Astrocyte (in vitro differentiated cells and primary cell): Measurements from ENCODE around the gene UCP2. TPM values are rescaled to one million over a fixed set of nuclear protein-coding genes. Genes with fewer than 3 reads are reported as not detected.

Experiments used
- DNase-seq: peaks from one replicate; pipeline ENCODE4 v3.0.0-alpha.2; 2010; ENCODE audit warnings: low read depth
- FAIRE-seq: peaks from 2 replicates; lab custom pipeline; 2011; peaks lifted over from hg19 to GRCh38; lab: Jason Lieb, UNC
- H2AFZ ChIP-seq: 2 replicates; pipeline ENCODE4 v1.6.0; 2012; ENCODE audit warnings: low read depth, low read length, inconsistent platforms
- H3K27ac ChIP-seq: 2 replicates; pipeline ENCODE4 v1.5.1; 2011; ENCODE audit warnings: low read depth, low read length, inconsistent platforms
- H3K27me3 ChIP-seq: 2 replicates; pipeline ENCODE4 v1.6.0; 2011; ENCODE audit warnings: low read length, inconsistent platforms; ENCODE audit not compliant: insufficient read depth
- H3K36me3 ChIP-seq: 2 replicates; pipeline ENCODE4 v1.5.1; 2011; ENCODE audit warnings: low read length, inconsistent platforms; ENCODE audit not compliant: insufficient read depth
- H3K4me1 ChIP-seq: 2 replicates; pipeline ENCODE4 v1.5.1; 2011; ENCODE audit warnings: low read length, inconsistent platforms; ENCODE audit not compliant: insufficient read depth
- H3K4me2 ChIP-seq: 2 replicates; pipeline ENCODE4 v1.6.0; 2012; ENCODE audit warnings: low read length, inconsistent platforms
- H3K4me3 ChIP-seq: 2 replicates; pipeline ENCODE4 v1.5.1; 2011; ENCODE audit warnings: low read depth, mild to moderate bottlenecking, low read length, inconsistent platforms; ENCODE audit not compliant: insufficient read depth
- H3K79me2 ChIP-seq: 2 replicates; pipeline ENCODE4 v1.6.0; 2012; ENCODE audit warnings: mild to moderate bottlenecking, low read length, inconsistent platforms; ENCODE audit not compliant: insufficient read depth
- H3K9ac ChIP-seq: 2 replicates; pipeline ENCODE4 v1.6.0; 2012; ENCODE audit warnings: mild to moderate bottlenecking, low read length, inconsistent platforms
- H3K9me3 ChIP-seq: 2 replicates; pipeline ENCODE4 v1.5.1; 2012; ENCODE audit warnings: low read depth, mild to moderate bottlenecking, low read length, inconsistent platforms; ENCODE audit not compliant: insufficient read depth
- H4K20me1 ChIP-seq: 2 replicates; pipeline ENCODE4 v1.6.0; 2012; ENCODE audit warnings: low read length, inconsistent platforms; ENCODE audit not compliant: insufficient read depth
- H3K27ac Mint-ChIP-seq: one replicate; pipeline ENCODE4 v1.8.0; 2021; ENCODE audit warnings: mild to moderate bottlenecking, mixed read lengths; ENCODE audit not compliant: unreplicated experiment
- H3K27me3 Mint-ChIP-seq: one replicate; pipeline ENCODE4 v1.8.0; 2021; ENCODE audit warnings: low read depth, mixed read lengths; ENCODE audit not compliant: unreplicated experiment
- H3K36me3 Mint-ChIP-seq: one replicate; pipeline ENCODE4 v1.8.0; 2021; ENCODE audit warnings: low read depth, mixed read lengths; ENCODE audit not compliant: unreplicated experiment
- H3K4me1 Mint-ChIP-seq: one replicate; pipeline ENCODE4 v1.8.0; 2021; ENCODE audit warnings: low read depth, mixed read lengths; ENCODE audit not compliant: unreplicated experiment
- H3K4me3 Mint-ChIP-seq: one replicate; pipeline ENCODE4 v1.8.0; 2021; ENCODE audit warnings: mild to moderate bottlenecking, moderate library complexity, mixed read lengths; ENCODE audit not compliant: unreplicated experiment
- H3K9me3 Mint-ChIP-seq: one replicate; pipeline ENCODE4 v1.8.0; 2021; ENCODE audit warnings: mild to moderate bottlenecking, mixed read lengths; ENCODE audit not compliant: unreplicated experiment
- EZH2 ChIP-seq: IDR thresholded peaks from 2 replicates; pipeline ENCODE4 v1.6.1; 2012; ENCODE audit warnings: mild to moderate bottlenecking, low read length, inconsistent platforms; ENCODE audit not compliant: insufficient read depth
- total RNA-seq: library from RNA; stranded (reverse); gene quantifications from 2 replicates; pipeline ENCODE4 v1.2.1, GENCODE V29; 2021
- TF ChIP-seq, protein P1 (sequence below): IDR thresholded peaks from 2 replicates; pipeline ENCODE4 v1.5.1; 2011; ENCODE audit warnings: low read depth, mild to moderate bottlenecking, inconsistent platforms, low read length, moderate library complexity; ENCODE audit not compliant: insufficient read depth

The UCP2 gene
- total RNA-seq, 1 donor from 2014 or later, result 83.0 TPM

DNA sequence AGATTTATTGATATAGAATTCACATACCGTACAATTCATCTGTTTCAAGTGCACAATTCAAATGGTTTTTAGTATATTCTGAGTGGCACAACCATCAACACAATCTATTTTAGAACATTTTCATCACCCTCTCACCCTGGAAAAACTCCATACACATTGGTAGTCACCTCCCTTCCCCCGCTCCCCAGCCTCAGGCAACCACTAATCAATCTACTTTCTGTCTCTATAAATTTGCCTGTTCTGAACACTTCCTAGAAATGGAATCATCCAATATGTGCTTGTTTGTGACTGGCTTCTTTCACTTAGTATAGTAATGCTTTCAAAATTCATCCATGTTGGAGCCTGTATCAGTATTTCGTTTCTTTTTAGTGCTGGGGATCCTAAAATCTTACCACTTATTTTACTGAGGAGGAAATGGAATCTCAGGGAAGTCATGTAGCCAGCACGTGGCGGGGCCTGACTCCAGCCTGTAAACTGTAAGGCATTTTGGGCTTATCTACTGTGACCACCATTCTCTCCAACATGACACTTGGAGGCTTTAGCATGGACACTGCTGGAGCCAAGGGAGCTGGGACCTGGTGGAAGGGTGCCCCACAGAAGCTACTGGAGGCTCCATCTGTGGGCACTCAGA, 27.1 kb upstream of the UCP2 start:
- no peaks in the 10 kb centered on the region for H3K4me1 ChIP-seq

DNA sequence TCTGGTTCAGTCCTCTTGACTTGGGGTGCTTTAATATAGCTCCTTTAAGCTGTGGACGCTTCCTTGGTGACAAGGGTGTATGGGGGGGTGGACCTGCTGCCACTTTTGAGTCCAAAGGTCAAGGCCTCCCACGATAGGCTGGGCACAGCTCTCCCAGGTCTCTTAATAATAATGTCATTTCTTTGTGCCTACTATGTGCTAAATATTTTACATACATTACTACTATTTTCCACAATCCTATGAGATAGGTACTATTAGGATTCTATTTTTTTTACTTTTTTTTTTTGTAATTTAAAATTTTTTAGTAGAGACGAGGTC, 26.5 kb upstream of the UCP2 start:
- no peak overlapping the region for H3K4me3 Mint-ChIP-seq
- no peaks in the 10 kb centered on the region for H4K20me1 ChIP-seq
- H3K9me3 Mint-ChIP-seq, result no peaks in the 10 kb centered on the region
- H3K4me1 ChIP-seq, result no peaks in the 10 kb centered on the region
- H3K9ac ChIP-seq, result no peak overlapping the region
- H3K9me3 ChIP-seq, result no peaks in the 10 kb centered on the region
- peaks cover 3% of the 10 kb centered on the region for H3K4me1 Mint-ChIP-seq
- H3K4me3 ChIP-seq, result no peak overlapping the region
- FAIRE-seq, result no peak
- no peak overlapping the region for H2AFZ ChIP-seq
- H3K4me2 ChIP-seq, result no peak overlapping the region
- H3K36me3 Mint-ChIP-seq, result peaks cover 24% of the 10 kb centered on the region
- no peaks in the 10 kb centered on the region for H3K79me2 ChIP-seq
- no peaks in the 10 kb centered on the region for H3K36me3 ChIP-seq
- no peak overlapping the region for H3K27ac ChIP-seq
- H3K27me3 ChIP-seq, result no peaks in the 10 kb centered on the region
- H3K27me3 Mint-ChIP-seq, result peaks cover 4% of the 10 kb centered on the region
- H3K27ac Mint-ChIP-seq, result no peak overlapping the region
- no peak for DNase-seq
- TF ChIP-seq, protein P1, sequence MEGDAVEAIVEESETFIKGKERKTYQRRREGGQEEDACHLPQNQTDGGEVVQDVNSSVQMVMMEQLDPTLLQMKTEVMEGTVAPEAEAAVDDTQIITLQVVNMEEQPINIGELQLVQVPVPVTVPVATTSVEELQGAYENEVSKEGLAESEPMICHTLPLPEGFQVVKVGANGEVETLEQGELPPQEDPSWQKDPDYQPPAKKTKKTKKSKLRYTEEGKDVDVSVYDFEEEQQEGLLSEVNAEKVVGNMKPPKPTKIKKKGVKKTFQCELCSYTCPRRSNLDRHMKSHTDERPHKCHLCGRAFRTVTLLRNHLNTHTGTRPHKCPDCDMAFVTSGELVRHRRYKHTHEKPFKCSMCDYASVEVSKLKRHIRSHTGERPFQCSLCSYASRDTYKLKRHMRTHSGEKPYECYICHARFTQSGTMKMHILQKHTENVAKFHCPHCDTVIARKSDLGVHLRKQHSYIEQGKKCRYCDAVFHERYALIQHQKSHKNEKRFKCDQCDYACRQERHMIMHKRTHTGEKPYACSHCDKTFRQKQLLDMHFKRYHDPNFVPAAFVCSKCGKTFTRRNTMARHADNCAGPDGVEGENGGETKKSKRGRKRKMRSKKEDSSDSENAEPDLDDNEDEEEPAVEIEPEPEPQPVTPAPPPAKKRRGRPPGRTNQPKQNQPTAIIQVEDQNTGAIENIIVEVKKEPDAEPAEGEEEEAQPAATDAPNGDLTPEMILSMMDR, result no peak
- TF ChIP-seq EZH2, result no peak

More for the DNA sequence above, 27.1 kb upstream of the UCP2 start:
- H3K79me2 ChIP-seq, result no peaks in the 10 kb centered on the region
- Mint-ChIP-seq H3K9me3 (no peaks in the 10 kb centered on the region), H3K36me3 (peaks cover 30% of the 10 kb centered on the region), H3K4me1 (peaks cover 3% of the 10 kb centered on the region), H3K27me3 (peaks cover 4% of the 10 kb centered on the region), H3K27ac (no peak overlapping the region), H3K4me3 (no peak overlapping the region)
- no peak for DNase-seq
- TF ChIP-seq EZH2, result no peak
- H3K9ac ChIP-seq, result no peak overlapping the region
- H3K4me2 ChIP-seq, result no peak overlapping the region
- H2AFZ ChIP-seq, result no peak overlapping the region
- no peak overlapping the region for H3K4me3 ChIP-seq
- no peaks in the 10 kb centered on the region for H3K9me3 ChIP-seq
- H3K27ac ChIP-seq, result no peak overlapping the region
- H4K20me1 ChIP-seq, result no peaks in the 10 kb centered on the region
- FAIRE-seq, result no peak
- H3K27me3 ChIP-seq, result no peaks in the 10 kb centered on the region
- no peaks in the 10 kb centered on the region for H3K36me3 ChIP-seq

DNA sequence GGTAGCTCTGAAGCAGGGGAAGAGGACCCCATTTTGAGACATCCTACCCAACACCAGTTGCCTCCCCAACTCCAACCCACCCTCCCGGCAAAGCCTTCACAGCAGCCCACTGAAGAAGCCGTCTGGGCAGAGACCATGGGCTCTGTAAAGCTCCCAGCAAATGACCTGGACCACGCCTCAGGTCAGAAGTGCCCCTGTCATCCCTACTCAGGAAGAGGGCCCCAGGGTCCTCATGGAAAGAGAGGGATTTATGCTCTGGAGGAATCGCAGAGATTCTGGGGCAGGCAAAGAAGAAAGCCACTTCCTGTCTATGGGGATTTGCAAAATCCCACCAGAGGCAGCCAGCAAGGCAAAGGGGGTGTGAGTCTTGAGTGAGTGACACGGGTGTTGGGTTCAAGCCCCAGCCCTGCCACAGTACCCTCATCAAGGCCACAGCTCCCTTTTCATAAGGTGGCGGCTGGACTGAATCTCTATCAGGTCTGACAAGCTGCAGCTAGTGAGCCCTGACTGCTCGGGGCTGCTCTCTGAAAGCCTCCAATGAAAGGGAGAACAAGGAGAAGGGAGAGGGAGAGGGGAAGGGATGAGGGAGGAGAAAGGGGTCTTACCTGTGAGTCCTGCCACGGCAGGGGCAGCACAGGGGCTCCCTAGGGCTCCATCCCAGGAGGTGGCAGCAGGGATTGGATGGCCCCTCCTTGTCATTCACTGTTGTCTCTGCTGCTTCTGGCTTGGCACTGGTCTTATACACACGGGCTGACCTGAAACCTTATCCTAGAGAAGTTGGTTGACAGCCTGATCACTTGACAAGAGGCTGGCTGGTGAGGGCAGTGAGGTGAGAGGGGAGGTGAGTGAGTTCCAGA, 26.0 kb upstream of the UCP2 start, which contains the start of gene UCP3:
Gene UCP3, minus strand, starts transcription at position 713 of the 857 bp plus-strand sequence. CDS start 2,043 bp downstream, outside the sequence.
- peaks cover 3% of the 10 kb centered on the region for H3K4me1 Mint-ChIP-seq

More for the DNA sequence above, 26.0 kb upstream of the UCP2 start, which contains the start of gene UCP3:
- Histone ChIP-seq H3K27me3 (no peaks in the 10 kb centered on the region), H3K4me2 (no peak within 1 kb of the TSS), H3K79me2 (no peaks in the 10 kb centered on the region), H3K4me3 (no peak within 1 kb of the TSS), H3K27ac (no peak within 1 kb of the TSS), H2AFZ (no peak within 1 kb of the TSS), H3K9ac (no peak within 1 kb of the TSS), H3K4me1 (no peaks in the 10 kb centered on the region), H3K9me3 (no peaks in the 10 kb centered on the region), H3K36me3 (no peaks in the 10 kb centered on the region), H4K20me1 (no peaks in the 10 kb centered on the region)
- H3K9me3 Mint-ChIP-seq, result no peaks in the 10 kb centered on the region
- no peak for FAIRE-seq
- no peak for TF ChIP-seq EZH2
- TF ChIP-seq, protein P1, result no peak
- DNase-seq, result no peak
- H3K27me3 Mint-ChIP-seq, result peaks cover 4% of the 10 kb centered on the region
- no peak within 1 kb of the TSS for H3K27ac Mint-ChIP-seq
- peaks cover 23% of the 10 kb centered on the region for H3K36me3 Mint-ChIP-seq
- no peak within 1 kb of the TSS for H3K4me3 Mint-ChIP-seq
